Activated CD8-positive, alpha-beta T cell treated with anti-CD3 and anti-CD28 coated beads, Interleukin-2, amount 10 ng/mL, durations not matched to agents 7 days and 5 days (primary cell): ENCODE results near the gene ERAL1. TPM values are rescaled to one million over a fixed set of nuclear protein-coding genes. Genes with fewer than 3 reads are reported as not detected.
"Not testable (repeated sequence)": the region's sequence is repeated elsewhere in the genome, so short reads cannot be mapped to it uniquely, and the experiment has no call there.

Source experiments
- ATAC-seq: fragments of 150-1000 bp; cut with Tn5 transposase; one replicate; pipeline ENCODE4 v1.10.0; 2021; ENCODE audit warnings: moderate library complexity
- CTCF ChIA-PET: fragments of 350-600 bp; sonication (Branson Sonifier 250); formaldehyde crosslinking; loops from one replicate; lab custom pipeline; 2021; ENCODE audit warnings: antibody characterized with exemption; lab: Charles Lee
- POLR2A ChIA-PET: fragments of 350-600 bp; sonication (Branson Sonifier 250); formaldehyde crosslinking; loops from one replicate; lab custom pipeline; 2021; ENCODE audit warnings: antibody characterized with exemption; lab: Charles Lee
- DNase-seq: peaks from one replicate; pipeline ENCODE4 v3.0.0-alpha.2; 2020
- H3K27ac Mint-ChIP-seq: one replicate; pipeline ENCODE4 v1.8.0; 2021; ENCODE audit warnings: mild to moderate bottlenecking, mixed read lengths
- H3K27me3 Mint-ChIP-seq: one replicate; pipeline ENCODE4 v1.8.0; 2021; ENCODE audit warnings: low read depth, mixed read lengths
- H3K36me3 Mint-ChIP-seq: one replicate; pipeline ENCODE4 v1.8.0; 2021; ENCODE audit warnings: low read depth, mixed read lengths
- H3K4me1 Mint-ChIP-seq: one replicate; pipeline ENCODE4 v1.8.0; 2021; ENCODE audit warnings: low read depth, mixed read lengths
- H3K4me3 Mint-ChIP-seq: one replicate; pipeline ENCODE4 v1.8.0; 2021; ENCODE audit warnings: mild to moderate bottlenecking, mixed read lengths
- H3K9me3 Mint-ChIP-seq: one replicate; pipeline ENCODE4 v1.8.0; 2022; ENCODE audit warnings: mixed read lengths; ENCODE audit not compliant: insufficient read depth
- total RNA-seq, 2 experiments: library from RNA; stranded (reverse); gene quantifications; one replicate each; pipeline ENCODE4 v1.2.3, GENCODE V29; 2021

ERAL1 gene
- total RNA-seq, 2 experiments from 2014 or later = 46.3 to 50.7 TPM

DNA sequence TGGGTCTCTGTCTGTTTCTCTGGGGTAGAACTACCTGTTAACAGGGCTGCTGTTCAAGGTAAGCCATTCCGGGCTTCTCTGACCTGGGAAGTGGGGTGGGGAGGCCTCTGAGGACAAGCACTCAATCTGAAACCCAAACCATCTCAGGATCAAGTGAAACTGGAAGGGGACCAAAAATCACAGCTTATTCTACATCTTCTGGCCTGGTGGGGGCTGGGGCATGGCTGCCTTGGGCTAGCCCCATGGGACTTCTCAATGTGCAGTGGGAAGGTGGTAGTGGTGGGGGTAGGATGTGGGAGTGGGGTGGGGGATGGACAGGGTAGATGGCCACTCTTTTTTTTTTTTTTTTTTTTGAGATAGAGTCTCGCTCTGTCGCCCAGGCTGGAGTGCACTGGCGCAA, 37.2 kb downstream of the ERAL1 start:
- no peaks in the 10 kb centered on the region for H3K9me3 Mint-ChIP-seq
- peaks cover 65% of the 10 kb centered on the region for H3K4me1 Mint-ChIP-seq
- no peaks in the 10 kb centered on the region for H3K27me3 Mint-ChIP-seq
- no peak for DNase-seq
- CTCF ChIA-PET = interaction anchor here (0.9 to 7.9 kb wide), 7 partner anchors 10 to 165 kb away, joined by 3 to 64 read pairs (median 19); partner anchors contain the start of genes DHRS13, NEK8 and TLCD1
- no peak overlapping the region for H3K4me3 Mint-ChIP-seq
- POLR2A ChIA-PET = interaction anchor here (1.1 to 2.8 kb wide), 5 partner anchors 10 to 34 kb away, joined by 3 to 13 read pairs (median 9); partner anchors contain the start of gene DHRS13
- no peak for ATAC-seq
- peaks cover 54% of the 10 kb centered on the region for H3K36me3 Mint-ChIP-seq
- peak overlapping the region; percentile 83 for H3K27ac Mint-ChIP-seq

DNA sequence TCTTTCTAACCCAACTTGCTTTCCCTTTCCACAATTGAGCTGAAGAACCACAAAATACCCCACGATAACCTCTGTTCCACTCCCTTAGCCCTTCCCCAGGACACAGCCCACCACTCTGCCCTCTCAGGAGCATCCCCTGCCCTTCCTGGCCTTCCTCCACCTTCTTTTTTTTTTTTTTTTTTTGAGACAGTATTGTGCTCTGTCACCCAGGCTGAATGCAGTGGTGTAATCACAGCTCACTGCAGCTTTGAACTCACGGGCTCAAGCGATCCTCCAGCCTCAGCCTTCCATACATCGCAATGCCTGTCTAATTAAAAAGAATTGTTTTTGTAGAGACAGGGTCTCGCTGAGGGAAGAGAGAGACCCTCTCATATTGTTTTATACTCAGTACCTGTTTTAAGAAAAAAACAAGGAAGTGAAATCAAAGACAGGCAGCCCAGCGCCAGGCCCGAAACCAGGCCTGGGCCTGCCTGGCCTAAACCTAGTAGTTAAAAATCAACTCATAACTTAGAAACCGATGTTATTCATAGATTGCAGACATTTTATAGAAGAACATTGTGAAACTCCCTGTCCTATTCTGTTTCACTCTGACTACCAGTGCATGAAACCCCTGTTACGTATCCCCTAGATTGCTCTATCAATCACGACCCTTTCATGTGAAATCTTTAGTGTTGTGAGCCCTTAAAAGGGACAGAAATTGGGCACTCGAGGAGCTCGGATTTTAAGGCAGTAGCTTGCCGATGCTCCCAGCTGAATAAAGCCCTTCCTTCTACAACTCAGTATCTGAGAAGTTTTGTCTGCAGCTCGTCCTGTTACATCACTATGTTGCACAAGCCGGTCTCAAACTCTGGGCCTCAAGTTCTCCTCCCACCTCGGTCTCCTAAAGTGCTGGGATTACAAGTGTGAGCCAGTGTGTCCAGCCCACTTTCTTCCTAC, 38.7 kb downstream of the ERAL1 start:
- POLR2A ChIA-PET = interaction anchor here (0.6 to 2.8 kb wide), 12 partner anchors 9 to 182 kb away, joined by 3 to 13 read pairs (median 4); partner anchors contain the start of genes DHRS13, FAM222B, PHF12 and PROCA1
- H3K27me3 Mint-ChIP-seq, H3K9me3 Mint-ChIP-seq: not testable (repeated sequence)
- DNase-seq = peak; percentile 35
- H3K4me3 Mint-ChIP-seq = peak overlapping the region; percentile 76
- peak; percentile 11 for ATAC-seq
- H3K4me1 Mint-ChIP-seq = peaks cover 74% of the 10 kb centered on the region
- peaks cover 54% of the 10 kb centered on the region for H3K36me3 Mint-ChIP-seq
- peak overlapping the region; percentile 97 for H3K27ac Mint-ChIP-seq
- CTCF ChIA-PET = interaction anchor here (0.7 to 7.9 kb wide), 13 partner anchors 9 to 223 kb away, joined by 3 to 64 read pairs (median 4); partner anchors contain the start of genes DHRS13, NEK8 and TLCD1

DNA sequence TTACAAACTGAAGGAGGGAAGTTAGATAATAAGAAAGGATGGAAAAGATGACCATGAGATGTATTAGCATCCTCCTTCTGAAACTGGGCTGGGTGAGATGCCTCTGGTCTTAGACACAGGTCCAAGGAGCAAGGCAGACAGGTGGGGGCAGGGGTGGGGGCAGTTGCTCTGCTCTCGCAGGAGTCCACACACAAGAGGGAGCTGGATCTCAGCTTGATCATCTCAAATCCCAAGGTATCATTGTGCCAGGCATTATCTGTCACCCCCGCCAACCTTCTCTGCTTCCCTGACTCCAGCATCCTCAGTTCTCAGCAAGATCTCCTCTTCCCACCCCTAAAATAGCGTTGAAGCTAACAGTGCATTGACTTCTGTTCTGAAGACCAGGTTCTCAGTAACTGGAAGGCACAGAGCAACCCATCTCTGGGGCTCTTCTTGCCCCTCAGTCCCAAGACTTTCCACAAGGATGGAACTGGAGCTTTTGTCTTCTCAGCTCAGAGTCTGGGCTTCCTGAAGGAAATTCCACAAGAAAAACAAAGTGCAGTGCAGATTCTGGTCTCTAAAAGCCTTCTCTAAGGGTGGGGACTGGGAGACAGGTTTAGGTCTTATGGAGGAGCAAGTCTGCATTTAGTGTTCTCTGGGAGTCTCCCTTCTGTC, 41.1 kb downstream of the ERAL1 start:
- peak overlapping the region; percentile 98 for H3K4me3 Mint-ChIP-seq
- no peaks in the 10 kb centered on the region for H3K9me3 Mint-ChIP-seq
- peaks cover 69% of the 10 kb centered on the region for H3K4me1 Mint-ChIP-seq
- CTCF ChIA-PET = interaction anchor here (0.9 to 7.9 kb wide), 8 partner anchors 16 to 146 kb away, joined by 3 to 64 read pairs (median 5); no protein-coding TSS in a partner anchor
- no peak for DNase-seq
- H3K27me3 Mint-ChIP-seq = no peaks in the 10 kb centered on the region
- peaks cover 63% of the 10 kb centered on the region for H3K36me3 Mint-ChIP-seq
- POLR2A ChIA-PET = interaction anchor here (0.8 to 2.6 kb wide), 4 partner anchors 53 to 176 kb away, joined by 3 to 23 read pairs (median 4); partner anchors contain the start of genes FAM222B, PHF12 and RPL23A
- ATAC-seq = no peak
- peak overlapping the region; percentile 95 for H3K27ac Mint-ChIP-seq

DNA sequence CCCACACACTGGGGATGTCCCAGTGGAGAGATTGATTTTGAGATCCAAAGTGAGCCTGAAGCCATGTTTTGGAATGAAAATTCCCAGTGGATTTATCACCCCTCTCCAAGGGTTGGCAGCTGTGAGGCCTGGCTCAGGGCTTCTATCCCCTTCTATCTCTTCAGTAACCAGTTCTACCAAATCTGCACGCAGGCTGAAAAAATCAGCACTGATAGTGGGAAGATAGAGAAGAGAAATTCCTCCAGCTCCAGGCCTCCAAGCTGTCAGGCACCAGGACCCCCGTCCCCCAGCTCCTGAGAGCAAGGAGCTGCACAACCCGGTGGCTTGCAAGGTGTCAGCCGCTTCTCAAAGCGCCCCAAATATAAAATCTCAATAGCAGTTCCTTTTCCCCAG, 41.7 kb downstream of the ERAL1 start:
- H3K4me1 Mint-ChIP-seq = peaks cover 66% of the 10 kb centered on the region
- DNase-seq = no peak
- peaks cover 58% of the 10 kb centered on the region for H3K36me3 Mint-ChIP-seq
- ATAC-seq = no peak
- no peaks in the 10 kb centered on the region for H3K9me3 Mint-ChIP-seq
- H3K27ac Mint-ChIP-seq = peak overlapping the region; percentile 95
- peak overlapping the region; percentile 98 for H3K4me3 Mint-ChIP-seq
- POLR2A ChIA-PET = interaction anchor here (0.8 to 2.6 kb wide), 5 partner anchors 54 to 177 kb away, joined by 3 to 23 read pairs (median 4); partner anchors contain the start of genes FAM222B, PHF12 and RPL23A
- no peaks in the 10 kb centered on the region for H3K27me3 Mint-ChIP-seq
- CTCF ChIA-PET = interaction anchor here (0.9 to 7.9 kb wide), 9 partner anchors 16 to 170 kb away, joined by 3 to 64 read pairs (median 5); partner anchors contain the start of gene TLCD1

DNA sequence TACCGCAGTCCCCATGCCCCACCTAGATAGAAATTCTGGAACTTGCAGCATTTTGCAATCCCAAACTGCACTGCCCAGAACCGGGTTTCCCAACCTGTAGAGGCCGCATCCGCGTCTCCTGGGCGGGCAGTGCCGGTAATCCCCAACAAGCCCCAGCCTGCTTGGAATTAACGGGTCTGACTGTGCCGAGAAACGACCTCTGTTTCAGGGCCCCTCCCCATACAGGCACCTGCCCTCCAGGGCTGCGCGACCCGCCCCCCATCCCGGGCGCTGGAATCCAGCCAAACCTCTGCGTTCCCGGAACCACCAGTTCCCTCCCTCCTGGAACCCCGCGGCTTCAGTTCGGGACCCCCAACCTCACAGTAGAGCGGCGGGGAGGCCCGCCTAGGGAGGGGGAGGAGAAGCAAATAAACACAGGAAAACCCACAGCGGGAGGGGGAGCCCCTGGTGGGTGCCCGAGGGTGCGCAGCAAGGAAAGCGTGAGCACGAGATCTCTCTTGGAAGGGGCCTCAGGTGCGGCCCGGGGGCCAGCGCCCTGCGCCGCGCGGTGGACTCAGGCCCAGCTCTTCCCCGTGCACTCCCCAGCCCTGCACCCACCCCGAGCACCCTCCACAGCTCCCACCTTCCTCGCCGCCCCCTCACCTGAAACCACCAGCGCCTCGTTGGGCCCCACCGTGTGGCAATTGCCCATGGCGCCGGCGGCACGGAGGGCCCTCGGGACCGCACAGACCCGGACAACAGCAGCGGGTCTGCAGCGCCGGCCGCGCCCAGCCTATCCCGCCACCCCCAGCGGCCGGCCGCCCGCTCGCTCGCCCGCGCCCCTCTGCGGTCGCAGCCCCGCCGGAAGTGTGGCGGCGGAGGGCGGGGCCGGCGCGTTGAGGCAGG, 42.3 kb downstream of the ERAL1 start, which contains the start of gene FLOT2:
Gene FLOT2 (minus strand): TSS at position 850 of the 885 bp plus-strand sequence. CDS start 159 bp downstream, at position 691.
- H3K4me3 Mint-ChIP-seq = peak within 1 kb of the TSS; percentile 98
- peaks cover 66% of the 10 kb centered on the region for H3K4me1 Mint-ChIP-seq
- POLR2A ChIA-PET = interaction anchor here (0.9 to 2.6 kb wide), 9 partner anchors 26 to 177 kb away, joined by 3 to 23 read pairs (median 4); partner anchors contain the start of genes NEK8, PHF12, RPL23A and TLCD1
- CTCF ChIA-PET = interaction anchor here (0.9 to 7.9 kb wide), 17 partner anchors 11 to 219 kb away, joined by 3 to 64 read pairs (median 5); partner anchors contain the start of genes PHF12, TLCD1 and TRAF4
- peak; percentile 74 for ATAC-seq
- peaks cover 58% of the 10 kb centered on the region for H3K36me3 Mint-ChIP-seq
- peak; percentile 73 for DNase-seq
- H3K9me3 Mint-ChIP-seq = no peaks in the 10 kb centered on the region
- H3K27me3 Mint-ChIP-seq = no peaks in the 10 kb centered on the region
- peak within 1 kb of the TSS; percentile 95 for H3K27ac Mint-ChIP-seq

DNA sequence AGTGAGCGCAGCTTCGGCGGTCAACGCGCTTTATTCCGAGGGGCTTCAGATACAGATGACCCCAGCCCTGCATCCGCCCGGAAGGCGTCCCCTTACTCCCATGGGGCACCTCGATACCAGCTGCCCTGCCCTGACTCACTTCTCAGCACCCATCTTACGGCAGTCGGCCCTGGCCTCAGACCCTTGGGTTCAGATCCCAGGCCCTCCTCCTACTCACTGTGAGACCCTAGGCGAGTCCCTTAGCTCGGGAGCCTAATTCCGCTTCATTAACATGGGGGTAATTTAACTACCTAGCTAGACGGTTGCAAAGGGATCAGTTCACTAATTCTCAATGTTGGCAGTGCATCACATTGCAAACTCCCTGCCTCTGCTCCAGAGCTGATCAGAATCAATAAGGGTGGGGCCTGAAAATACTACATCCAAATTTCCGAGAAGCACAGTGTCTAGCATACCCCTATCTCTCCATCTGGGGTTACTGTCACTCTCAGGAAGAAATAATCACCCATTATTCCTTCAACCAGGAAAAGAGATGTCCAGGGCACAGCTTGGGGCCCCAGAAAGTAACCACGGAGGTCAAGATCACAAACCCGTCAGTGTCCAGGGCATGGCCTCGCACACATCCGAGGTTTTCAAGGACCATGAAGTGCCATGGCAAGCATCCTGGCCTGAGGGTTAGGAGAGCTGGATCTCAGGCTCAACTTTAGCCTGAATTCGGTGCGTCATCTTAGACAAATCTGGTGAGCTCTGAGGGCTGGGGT, 43.1 kb downstream of the ERAL1 start:
- DNase-seq (peak; percentile 63), ATAC-seq (no peak)
- Mint-ChIP-seq H3K4me3 (peak overlapping the region; percentile 98), H3K4me1 (peaks cover 60% of the 10 kb centered on the region), H3K27ac (peak overlapping the region; percentile 95), H3K36me3 (peaks cover 54% of the 10 kb centered on the region), H3K27me3 (no peaks in the 10 kb centered on the region), H3K9me3 (no peaks in the 10 kb centered on the region)
- POLR2A ChIA-PET = interaction anchor here (0.9 to 2.6 kb wide), 10 partner anchors 13 to 179 kb away, joined by 3 to 23 read pairs (median 4); partner anchors contain the start of genes NEK8, PHF12, RPL23A and TLCD1
- CTCF ChIA-PET = interaction anchor here (0.8 to 7.9 kb wide), 14 partner anchors 10 to 218 kb away, joined by 3 to 64 read pairs (median 5); partner anchors contain the start of genes PHF12, TLCD1 and TRAF4

DNA sequence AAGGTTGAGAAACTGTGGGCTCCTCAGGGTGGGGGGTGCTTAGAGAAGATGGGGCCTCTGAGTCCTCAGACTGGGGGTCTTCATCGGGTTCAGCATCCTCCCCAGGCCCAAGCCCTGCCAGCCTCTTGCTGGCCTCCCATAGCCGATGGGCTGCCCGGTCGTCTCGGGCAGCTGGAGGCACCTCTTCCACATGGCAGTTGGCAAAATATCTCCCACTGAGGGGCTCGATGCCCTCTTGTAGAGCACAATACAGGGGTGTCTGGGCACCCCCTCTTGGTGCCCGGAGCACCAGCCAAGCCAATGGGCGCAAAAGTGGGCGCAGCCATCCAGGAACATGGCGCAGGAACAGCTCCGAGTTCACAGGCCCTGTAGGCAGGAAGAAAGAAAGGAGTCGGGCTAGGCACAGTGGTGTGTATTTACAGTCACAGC, 43.7 kb downstream of the ERAL1 start:
- Mint-ChIP-seq H3K27me3 (no peaks in the 10 kb centered on the region), H3K9me3 (no peaks in the 10 kb centered on the region), H3K4me3 (peak overlapping the region; percentile 98), H3K4me1 (peaks cover 60% of the 10 kb centered on the region), H3K27ac (peak overlapping the region; percentile 95), H3K36me3 (peaks cover 48% of the 10 kb centered on the region)
- no peak for ATAC-seq
- CTCF ChIA-PET = interaction anchor here (0.8 to 7.9 kb wide), 10 partner anchors 27 to 217 kb away, joined by 3 to 64 read pairs (median 6); partner anchors contain the start of genes PHF12 and TLCD1
- POLR2A ChIA-PET = interaction anchor here (0.7 to 2.6 kb wide), 8 partner anchors 14 to 179 kb away, joined by 3 to 23 read pairs (median 6); partner anchors contain the start of genes NEK8, PHF12, RPL23A and TLCD1
- DNase-seq = no peak

DNA sequence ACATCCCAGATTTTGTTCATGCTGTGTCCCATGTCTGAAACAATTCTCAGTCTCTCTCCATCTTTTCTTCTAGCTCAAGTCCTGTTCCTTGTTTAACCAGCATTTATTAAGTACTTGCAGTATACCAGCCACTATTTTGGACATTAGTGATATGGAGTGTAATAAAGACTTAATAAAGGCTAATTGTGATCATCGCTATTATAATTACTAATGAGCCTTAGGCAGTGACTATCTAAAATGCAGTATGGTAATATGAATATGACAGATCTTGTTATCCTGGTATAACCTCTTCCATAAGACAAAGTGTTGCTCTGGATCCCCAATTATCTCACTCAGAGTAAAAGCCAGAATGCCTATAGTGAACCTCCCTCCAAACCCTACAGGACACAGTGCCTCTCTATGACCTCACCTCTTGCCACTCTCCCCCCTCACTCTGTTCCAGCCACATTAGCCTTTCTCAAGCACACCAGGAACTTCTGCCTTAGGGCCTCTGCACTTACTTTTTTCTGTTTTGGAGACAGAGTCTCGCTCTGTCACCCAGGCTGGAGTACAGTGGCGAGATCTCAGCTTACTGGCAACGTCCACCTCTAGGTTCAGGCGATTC, 44.5 kb downstream of the ERAL1 start:
- H3K4me3 Mint-ChIP-seq = no peak overlapping the region
- ChIA-PET CTCF (interaction anchor here (1.1 to 7.9 kb wide), 5 partner anchors 27 to 172 kb away, joined by 4 to 64 read pairs (median 12); partner anchors contain the start of genes PHF12 and TLCD1), POLR2A (interaction anchor here (0.7 to 2.0 kb wide), 5 partner anchors 28 to 180 kb away, joined by 3 to 10 read pairs (median 4); partner anchors contain the start of genes NEK8 and RPL23A)
- no peak for ATAC-seq
- no peak for DNase-seq
- H3K27ac Mint-ChIP-seq = peak overlapping the region; percentile 75
- peaks cover 54% of the 10 kb centered on the region for H3K4me1 Mint-ChIP-seq
- no peaks in the 10 kb centered on the region for H3K9me3 Mint-ChIP-seq
- H3K36me3 Mint-ChIP-seq = peaks cover 45% of the 10 kb centered on the region
- H3K27me3 Mint-ChIP-seq = no peaks in the 10 kb centered on the region
